22Rv1 (cell line): ENCODE measurements around the gene LCLAT1.

ENCODE experiments used
- H3K27ac ChIP-seq: fragments of 450-650 bp; 2 replicates; pipeline ENCODE4 v1.5.1; 2017
- ZFX ChIP-seq: fragments of 450-650 bp; IDR thresholded peaks from 2 replicates; pipeline ENCODE4 v1.6.1; 2017; ENCODE audit warnings: antibody characterized with exemption, borderline replicate concordance
- TF ChIP-seq, protein P1 (sequence below): fragments of 450-650 bp; IDR thresholded peaks from 2 replicates; pipeline ENCODE4 v1.5.1; 2017; ENCODE audit warnings: mild to moderate bottlenecking

Gene LCLAT1

DNA sequence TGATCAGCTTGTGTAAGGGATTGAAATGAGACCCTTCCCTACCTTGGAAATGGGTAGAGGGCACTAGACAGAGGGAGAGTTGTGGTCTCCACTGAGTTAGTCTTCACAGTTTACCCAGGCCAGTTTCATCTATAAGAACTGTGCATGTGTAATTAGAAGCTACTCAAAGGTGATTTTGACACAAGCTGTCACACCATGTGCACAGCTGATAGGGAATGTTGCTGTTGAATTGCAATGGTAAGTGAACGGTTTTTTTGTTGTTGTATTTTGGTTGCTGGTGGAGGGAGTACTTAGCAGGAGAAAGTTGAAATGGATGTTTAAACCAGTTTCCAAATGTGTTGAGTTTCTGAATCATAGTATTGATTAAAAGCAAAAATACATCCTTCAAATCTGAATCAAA, 168.9 kb downstream of the LCLAT1 start:
- no peak for TF ChIP-seq ZFX
- TF ChIP-seq, protein P1, sequence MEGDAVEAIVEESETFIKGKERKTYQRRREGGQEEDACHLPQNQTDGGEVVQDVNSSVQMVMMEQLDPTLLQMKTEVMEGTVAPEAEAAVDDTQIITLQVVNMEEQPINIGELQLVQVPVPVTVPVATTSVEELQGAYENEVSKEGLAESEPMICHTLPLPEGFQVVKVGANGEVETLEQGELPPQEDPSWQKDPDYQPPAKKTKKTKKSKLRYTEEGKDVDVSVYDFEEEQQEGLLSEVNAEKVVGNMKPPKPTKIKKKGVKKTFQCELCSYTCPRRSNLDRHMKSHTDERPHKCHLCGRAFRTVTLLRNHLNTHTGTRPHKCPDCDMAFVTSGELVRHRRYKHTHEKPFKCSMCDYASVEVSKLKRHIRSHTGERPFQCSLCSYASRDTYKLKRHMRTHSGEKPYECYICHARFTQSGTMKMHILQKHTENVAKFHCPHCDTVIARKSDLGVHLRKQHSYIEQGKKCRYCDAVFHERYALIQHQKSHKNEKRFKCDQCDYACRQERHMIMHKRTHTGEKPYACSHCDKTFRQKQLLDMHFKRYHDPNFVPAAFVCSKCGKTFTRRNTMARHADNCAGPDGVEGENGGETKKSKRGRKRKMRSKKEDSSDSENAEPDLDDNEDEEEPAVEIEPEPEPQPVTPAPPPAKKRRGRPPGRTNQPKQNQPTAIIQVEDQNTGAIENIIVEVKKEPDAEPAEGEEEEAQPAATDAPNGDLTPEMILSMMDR = no peak
- H3K27ac ChIP-seq = no peak overlapping the region

DNA sequence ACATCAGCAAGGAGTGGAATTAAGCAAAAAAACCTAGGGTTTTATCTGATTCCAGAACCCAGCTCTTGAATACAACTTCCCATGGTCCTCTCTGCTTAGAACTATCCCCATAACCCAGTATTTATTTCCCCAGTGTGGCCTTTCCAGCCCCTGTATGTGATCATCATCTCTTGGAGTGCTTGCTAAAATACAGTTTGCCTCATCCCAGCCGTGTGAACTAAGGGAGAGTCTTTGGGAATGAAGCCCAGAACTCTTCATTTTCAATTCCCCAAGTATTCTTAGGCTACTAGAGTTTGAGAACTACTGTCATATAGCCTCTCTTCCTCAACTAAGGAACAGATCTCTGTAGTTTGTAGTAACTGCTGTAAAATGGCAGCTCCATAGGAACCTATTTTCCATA, 173.1 kb downstream of the LCLAT1 start:
- H3K27ac ChIP-seq = no peak overlapping the region
- TF ChIP-seq, protein P1 = no peak
- TF ChIP-seq ZFX = no peak

DNA sequence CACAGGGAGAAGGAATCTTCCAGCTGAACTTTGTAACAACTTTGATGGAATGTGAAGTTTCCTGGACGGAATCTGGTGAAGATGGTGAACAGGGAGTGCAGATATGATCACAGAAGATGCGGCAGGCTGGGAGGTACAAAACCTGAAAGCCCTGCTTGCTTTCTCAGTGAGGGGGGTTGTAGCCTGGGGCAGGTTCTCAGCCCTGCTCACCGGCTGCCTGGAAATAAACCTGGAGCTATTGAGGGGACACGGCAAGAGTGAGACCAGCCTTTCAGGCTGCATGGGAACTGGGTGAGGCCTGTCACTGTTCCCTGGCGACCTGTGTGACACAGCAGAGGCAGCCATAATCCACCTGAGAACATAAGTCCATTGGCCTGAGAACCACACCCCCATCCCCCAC, 174.8 kb downstream of the LCLAT1 start:
- no peak overlapping the region for H3K27ac ChIP-seq
- TF ChIP-seq ZFX = no peak
- TF ChIP-seq, protein P1 = no peak

DNA sequence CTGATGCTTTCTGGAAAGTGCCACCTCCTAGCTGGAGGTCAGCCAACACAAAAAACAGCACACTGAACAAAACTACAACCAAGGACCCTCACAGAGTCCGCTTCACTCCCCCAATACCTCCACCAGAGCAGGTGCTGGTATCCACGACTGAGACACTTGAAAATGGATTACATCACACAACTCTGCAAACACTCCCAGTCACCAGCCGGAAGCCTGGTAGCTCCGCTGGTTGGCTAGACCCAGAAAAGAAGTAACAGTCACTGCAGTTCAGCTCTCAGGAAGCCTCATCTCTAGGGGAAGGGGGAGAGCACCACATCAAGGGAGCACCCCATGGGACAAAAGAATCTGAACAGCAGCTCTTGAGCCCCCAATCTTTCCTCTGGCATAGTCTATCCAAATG, 175.4 kb downstream of the LCLAT1 start:
- H3K27ac ChIP-seq = no peak overlapping the region
- TF ChIP-seq, protein P1 = no peak
- no peak for TF ChIP-seq ZFX

DNA sequence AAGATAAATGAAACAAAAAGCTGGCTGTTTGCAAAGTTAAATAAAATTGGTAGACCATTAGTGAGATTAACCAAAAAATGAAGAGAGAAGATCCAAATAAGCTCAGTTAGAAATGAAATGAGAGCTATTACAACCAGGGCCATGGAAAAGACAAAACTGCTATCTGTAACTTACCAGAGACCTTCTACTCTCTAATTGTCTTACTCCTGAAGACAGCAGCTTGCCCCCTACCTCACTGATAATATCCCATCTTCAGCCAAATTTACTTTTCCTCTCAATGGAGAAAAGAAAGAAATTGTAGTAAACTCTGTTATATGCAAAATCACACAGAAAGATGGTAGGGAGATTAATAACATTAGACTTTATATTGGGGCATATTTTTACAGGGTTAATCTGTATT, 178.2 kb downstream of the LCLAT1 start:
- no peak for TF ChIP-seq ZFX
- TF ChIP-seq, protein P1 = no peak
- H3K27ac ChIP-seq = no peak overlapping the region

DNA sequence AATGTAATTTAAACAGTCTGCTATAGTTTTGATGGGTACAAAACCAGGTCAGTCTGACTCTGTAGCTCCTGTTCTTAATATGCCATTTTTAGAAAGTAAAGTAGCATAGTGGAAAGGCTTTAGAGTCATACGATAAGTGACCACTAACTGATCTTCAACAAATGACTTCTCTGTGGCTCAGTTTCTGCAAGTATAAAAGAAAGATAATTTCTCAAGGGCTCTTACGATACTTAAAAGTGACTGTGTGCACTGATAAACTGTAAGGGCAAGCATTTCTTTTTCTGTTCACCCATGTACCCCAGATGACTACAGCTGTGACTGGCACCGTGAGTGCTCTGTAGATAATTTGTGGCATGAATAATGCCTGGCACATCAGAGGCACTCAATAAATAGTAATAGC, 178.7 kb downstream of the LCLAT1 start:
- H3K27ac ChIP-seq = no peak overlapping the region
- TF ChIP-seq, protein P1 = no peak

DNA sequence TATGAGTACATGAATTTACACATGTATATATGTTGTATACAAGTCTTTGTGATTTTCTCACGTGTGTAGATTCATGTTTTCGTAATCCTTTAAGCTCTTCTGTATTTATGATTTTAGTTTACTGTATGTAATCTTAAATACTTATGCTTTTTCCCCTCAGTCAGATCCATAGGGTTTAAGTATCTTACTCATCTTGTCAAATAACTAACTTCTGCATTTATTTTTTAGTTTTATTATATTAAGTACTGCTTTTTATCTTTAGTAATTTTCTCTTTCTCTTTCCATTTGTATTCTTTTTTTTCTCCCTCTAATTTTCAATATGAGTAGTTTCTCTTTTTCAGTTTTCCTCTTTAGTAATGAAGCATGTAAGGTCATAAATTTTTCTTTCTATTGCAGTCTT, 179.4 kb downstream of the LCLAT1 start:
- TF ChIP-seq, protein P1 = no peak
- TF ChIP-seq ZFX = no peak

More for the DNA sequence above, 179.4 kb downstream of the LCLAT1 start:
- H3K27ac ChIP-seq = no peak overlapping the region
